IMR-90 (cell line): ENCODE measurements around the gene KLRB1. TPM values are rescaled to one million over a fixed set of nuclear protein-coding genes. Genes with fewer than 3 reads are reported as not detected.

Source experiments
- ATAC-seq: fragments of 200-7000 bp; cut with Tn5 transposase; 2 replicates; pipeline ENCODE4 v1.9.1; 2020; ENCODE audit warnings: low read depth, mild to moderate bottlenecking, moderate library complexity
- BruUV-seq: library from RNA; stranded (reverse); fragments of 400-500 nt; replicated peaks from 2 replicates; lab custom pipeline; 2021; lab: Mats Ljungman, UMichigan
- CTCF ChIA-PET: fragments of 300-600 bp; formaldehyde crosslinking; extraction: SDS; loops from one replicate; lab custom pipeline; 2021; ENCODE audit warnings: antibody characterized with exemption; lab: Yijun Ruan, JAX
- POLR2A ChIA-PET: fragments of 300-600 bp; sonication (Branson Sonifier 250); formaldehyde crosslinking; loops from one replicate; lab custom pipeline; 2022; ENCODE audit warnings: antibody characterized with exemption; ENCODE audit not compliant: unreplicated experiment; lab: Charles Lee
- DNase-seq: peaks from one replicate; pipeline ENCODE4 v3.0.0; 2013
- H2AFZ ChIP-seq: replicated peaks from 2 replicates; pipeline ENCODE3; 2013; ENCODE audit warnings: low read length, mild to moderate bottlenecking; ENCODE audit not compliant: poor library complexity
- H2AK5ac ChIP-seq: 2 replicates; pipeline ENCODE4 v1.6.1; 2013; ENCODE audit warnings: low read depth, low read length, inconsistent platforms
- H2AK9ac ChIP-seq: replicated peaks from 2 replicates; pipeline ENCODE3; 2013; ENCODE audit warnings: mild to moderate bottlenecking, low read depth, low read length, moderate library complexity; ENCODE audit not compliant: poor library complexity
- H2BK120ac ChIP-seq: 2 replicates; pipeline ENCODE4 v1.6.1; 2013; ENCODE audit warnings: low read depth, low read length, inconsistent platforms
- H2BK15ac ChIP-seq: 3 replicates; pipeline ENCODE4 v1.6.1; 2013; ENCODE audit warnings: low read depth, low read length, inconsistent platforms
- H2BK20ac ChIP-seq: 2 replicates; pipeline ENCODE4 v1.6.1; 2013; ENCODE audit warnings: low read depth, mild to moderate bottlenecking, inconsistent platforms, low read length, moderate library complexity
- H2BK5ac ChIP-seq: 2 replicates; pipeline ENCODE4 v1.6.1; 2013; ENCODE audit warnings: mild to moderate bottlenecking, low read depth, low read length, inconsistent platforms; ENCODE audit not compliant: poor library complexity, severe bottlenecking
- H3K14ac ChIP-seq: replicated peaks from 2 replicates; pipeline ENCODE4 v1.6.1; 2013; ENCODE audit warnings: low read depth, low read length, inconsistent platforms
- H3K18ac ChIP-seq: 2 replicates; pipeline ENCODE4 v1.6.1; 2013; ENCODE audit warnings: low read depth, low read length, control low read depth
- H3K23ac ChIP-seq: 2 replicates; pipeline ENCODE4 v1.6.1; 2013; ENCODE audit warnings: low read depth, low read length, inconsistent platforms
- H3K27ac ChIP-seq: 2 replicates; pipeline ENCODE4 v1.5.1; 2013; ENCODE audit warnings: mild to moderate bottlenecking, control low read depth, low read length; ENCODE audit not compliant: insufficient read depth
- H3K27me3 ChIP-seq: 2 replicates; pipeline ENCODE4 v1.6.1; 2013; ENCODE audit warnings: low read length; ENCODE audit not compliant: control insufficient read depth, insufficient read depth
- H3K36me3 ChIP-seq: 2 replicates; pipeline ENCODE4 v1.6.1; 2013; ENCODE audit warnings: low read length, mixed read lengths; ENCODE audit not compliant: control insufficient read depth, insufficient read depth
- H3K4ac ChIP-seq: 2 replicates; pipeline ENCODE4 v1.6.1; 2013; ENCODE audit warnings: low read depth, low read length, inconsistent platforms
- H3K4me1 ChIP-seq: 2 replicates; pipeline ENCODE4 v1.6.1; 2013; ENCODE audit warnings: low read length, mixed read lengths; ENCODE audit not compliant: control insufficient read depth, insufficient read depth
- H3K4me2 ChIP-seq: 2 replicates; pipeline ENCODE4 v1.6.1; 2013; ENCODE audit warnings: low read depth, mild to moderate bottlenecking, control low read depth, low read length, moderate library complexity
- H3K4me3 ChIP-seq: 2 replicates; pipeline ENCODE4 v1.5.1; 2013; ENCODE audit warnings: low read depth, mild to moderate bottlenecking, control low read depth, low read length, moderate library complexity; ENCODE audit not compliant: insufficient read depth
- H3K56ac ChIP-seq: 2 replicates; pipeline ENCODE4 v1.6.1; 2013; ENCODE audit warnings: low read length, inconsistent platforms; ENCODE audit not compliant: insufficient read depth; ENCODE audit errors: extremely low read depth
- H3K79me1 ChIP-seq, 2 experiments: 2 replicates each; pipeline ENCODE4 v1.6.1; 2013; ENCODE audit warnings: low read length in 2 of 2, inconsistent platforms in 1 of 2, low read depth in 1 of 2
- H3K9ac ChIP-seq: 2 replicates; pipeline ENCODE4 v1.6.1; 2013; ENCODE audit warnings: low read depth, low read length, control low read depth
- H3K9me1 ChIP-seq: 2 replicates; pipeline ENCODE4 v1.6.1; 2013; ENCODE audit warnings: low read length, inconsistent platforms; ENCODE audit not compliant: insufficient read depth
- H3K9me3 ChIP-seq: 2 replicates; pipeline ENCODE4 v1.6.1; 2013; ENCODE audit warnings: low read length; ENCODE audit not compliant: control insufficient read depth, insufficient read depth
- H4K20me1 ChIP-seq: 2 replicates; pipeline ENCODE4 v1.6.1; 2013; ENCODE audit warnings: low read length, inconsistent platforms; ENCODE audit not compliant: insufficient read depth
- H4K5ac ChIP-seq: 2 replicates; pipeline ENCODE4 v1.6.1; 2013; ENCODE audit warnings: mild to moderate bottlenecking, low read depth, low read length, control low read depth
- H4K8ac ChIP-seq, 2 experiments: 2 replicates each; pipeline ENCODE4 v1.6.1; 2013; ENCODE audit warnings: low read depth in 2 of 2, low read length in 2 of 2, control low read depth in 1 of 2, inconsistent platforms in 1 of 2
- H4K91ac ChIP-seq: 2 replicates; pipeline ENCODE4 v1.6.1; 2013; ENCODE audit warnings: low read depth, low read length, inconsistent platforms; ENCODE audit not compliant: insufficient read depth
- BHLHE40 ChIP-seq: fragments of 150-350 bp; IDR thresholded peaks from 2 replicates; pipeline ENCODE4 v1.6.1; 2016; ENCODE audit warnings: mild to moderate bottlenecking, low read depth, low read length
- CEBPB ChIP-seq: IDR thresholded peaks from 2 replicates; pipeline ENCODE4 v1.6.1; 2012; ENCODE audit warnings: low read depth, low read length, improper control_type of control experiment
- CHD1 ChIP-seq: IDR thresholded peaks from 2 replicates; pipeline ENCODE4 v1.6.1; 2012; ENCODE audit warnings: low read depth, low read length, improper control_type of control experiment
- CTCF ChIP-seq: conservative IDR thresholded peaks from 2 replicates; pipeline ENCODE4 v1.5.1; 2012; ENCODE audit warnings: mild to moderate bottlenecking, low read depth, low read length, improper control_type of control experiment
- ELK1 ChIP-seq: fragments of 150-350 bp; IDR thresholded peaks from 2 replicates; pipeline ENCODE4 v1.6.1; 2016; ENCODE audit warnings: low read depth, mild to moderate bottlenecking, low read length, moderate library complexity, borderline replicate concordance
- FOS ChIP-seq: fragments of 150-350 bp; IDR thresholded peaks from 2 replicates; pipeline ENCODE4 v1.6.1; 2016; ENCODE audit warnings: low read depth, low read length
- MAFK ChIP-seq: IDR thresholded peaks from 2 replicates; pipeline ENCODE4 v1.6.1; 2012; ENCODE audit warnings: low read depth, low read length, improper control_type of control experiment
- MAZ ChIP-seq: IDR thresholded peaks from 2 replicates; pipeline ENCODE4 v1.6.1; 2012; ENCODE audit warnings: low read depth, mild to moderate bottlenecking, low read length, improper control_type of control experiment, moderate library complexity, borderline replicate concordance
- MXI1 ChIP-seq: IDR thresholded peaks from 2 replicates; pipeline ENCODE4 v1.6.1; 2012; ENCODE audit warnings: low read depth, mild to moderate bottlenecking, low read length, moderate library complexity, borderline replicate concordance
- POLR2A ChIP-seq: IDR thresholded peaks from 2 replicates; pipeline ENCODE4 v1.6.1; 2012; ENCODE audit warnings: mild to moderate bottlenecking, low read depth, low read length
- RAD21 ChIP-seq: IDR thresholded peaks from 2 replicates; pipeline ENCODE4 v1.6.1; 2012; ENCODE audit warnings: low read length, improper control_type of control experiment
- RCOR1 ChIP-seq: IDR thresholded peaks from 2 replicates; pipeline ENCODE4 v1.6.1; 2012; ENCODE audit warnings: mild to moderate bottlenecking, low read length, improper control_type of control experiment; ENCODE audit not compliant: insufficient replicate concordance
- SMC3 ChIP-seq: fragments of 150-350 bp; IDR thresholded peaks from 2 replicates; pipeline ENCODE4 v1.6.1; 2016; ENCODE audit warnings: low read depth, mild to moderate bottlenecking, antibody characterized with exemption, low read length, moderate library complexity
- USF2 ChIP-seq: fragments of 150-350 bp; IDR thresholded peaks from 2 replicates; pipeline ENCODE4 v1.6.1; 2017; ENCODE audit warnings: mild to moderate bottlenecking, antibody characterized with exemption, low read length, low read depth
- WGBS, 2 experiments: methylation state at CpG; one replicate each; pipeline versions ENCODE4 v1.1.5 to v1.1.7; 2013; ENCODE audit warnings: missing lambda C conversion rate in 2 of 2; ENCODE audit not compliant: insufficient read length in 1 of 2; ENCODE audit errors: extremely low coverage in 2 of 2; 5-methylcytosine and 5-hydroxymethylcytosine counted together
- dilution Hi-C: fragments of 300-500 bp; cut with HindIII; formaldehyde crosslinking; loops from one replicate; pipeline ENCODE4 v1.14.3; 2018; ENCODE audit warnings: low sequenced_read_pairs; ENCODE audit not compliant: unreplicated experiment
- in situ Hi-C: fragments of 300-500 bp; cut with MboI; formaldehyde crosslinking; loops from 3 replicates; pipeline ENCODE4 v1.14.3; 2019; ENCODE audit warnings: low sequenced_read_pairs, inconsistent platforms, mixed read lengths
- intact Hi-C: fragments of 100-400 bp; cut with micrococcal nuclease; formaldehyde crosslinking; loops from 2 replicates; pipeline ENCODE4 v1.10.0; 2022
- polyA plus RNA-seq, 3 experiments: library from polyadenylated mRNA; depleted of rRNA; stranded (reverse); fragments of >200 nt; gene quantifications; 2 replicates each; pipeline ENCODE4 v1.2.3, GENCODE V29; 2012; ENCODE audit warnings: low replicate concordance in 1 of 3
- total RNA-seq: library from RNA; depleted of rRNA; stranded (reverse); fragments of >200 nt; gene quantifications from 2 replicates; pipeline ENCODE4 v1.2.3, GENCODE V29; 2012

Gene KLRB1
- total and polyA plus RNA-seq, 2 of the 4 experiments (the other 2 are of a cell fraction) = not detected

GRCh38 chr12:9636851-9637206, 29.1 kb upstream of the KLRB1 start:
- no peaks in the 10 kb centered on the region for H3K4me1 ChIP-seq
- H3K18ac ChIP-seq = no peak overlapping the region
- H3K4ac ChIP-seq = no peak overlapping the region
- H3K27ac ChIP-seq = no peak overlapping the region
- intact Hi-C loops = no loop called here
- no peak overlapping the region for H4K91ac ChIP-seq
- no peak overlapping the region for H2AK9ac ChIP-seq
- no peak overlapping the region for H3K9ac ChIP-seq
- H2AFZ ChIP-seq = no peak overlapping the region
- no peak overlapping the region for H2BK15ac ChIP-seq
- in situ Hi-C loops = loop anchor here (5.0 to 25.0 kb wide), 2 partner anchors 70 to 300 kb away; no protein-coding TSS in a partner anchor
- H2BK5ac ChIP-seq = no peak overlapping the region
- no peak overlapping the region for H4K8ac ChIP-seq
- no TSS peak for BruUV-seq
- dilution Hi-C loops = loop anchor here (10.0 kb wide), 1 partner anchor 68 kb away; no protein-coding TSS in a partner anchor
- ChIA-PET CTCF (no interaction called here), POLR2A (no interaction called here)
- no peak overlapping the region for H3K23ac ChIP-seq
- H3K4me3 ChIP-seq = no peak overlapping the region
- TF ChIP-seq BHLHE40 = no peak
- no peak for TF ChIP-seq SMC3
- no peak for TF ChIP-seq CEBPB
- TF ChIP-seq FOS = no peak
- TF ChIP-seq RCOR1 = no peak
- no peak for TF ChIP-seq CHD1
- no peak for TF ChIP-seq USF2
- no peak for TF ChIP-seq POLR2A
- TF ChIP-seq MAZ = no peak
- TF ChIP-seq MAFK = no peak
- TF ChIP-seq ELK1 = no peak
- TF ChIP-seq MXI1 = no peak
- TF ChIP-seq RAD21 = no peak
- TF ChIP-seq CTCF = no peak
- no peaks in the 10 kb centered on the region for H3K9me3 ChIP-seq
- H3K36me3 ChIP-seq = no peaks in the 10 kb centered on the region
- no peaks in the 10 kb centered on the region for H4K20me1 ChIP-seq
- peaks cover under 1% of the 10 kb centered on the region for H3K27me3 ChIP-seq
- H2BK120ac ChIP-seq = no peak overlapping the region
- no peak overlapping the region for H3K56ac ChIP-seq
- no peak for DNase-seq
- WGBS, 2 experiments = 90% methylated on average over 2 of the region's 5 CpGs; no CpG with 5 or more reads in 1 of the 2 experiments
- no peaks in the 10 kb centered on the region for H3K9me1 ChIP-seq
- H3K4me2 ChIP-seq = no peak overlapping the region
- no peak overlapping the region for H2AK5ac ChIP-seq
- no peak for ATAC-seq
- no peak overlapping the region for H2BK20ac ChIP-seq
- no peak overlapping the region for H3K14ac ChIP-seq
- H4K5ac ChIP-seq = no peak overlapping the region
- H3K79me1 ChIP-seq = no peaks in the 10 kb centered on the region
